Hepatocyte (in vitro differentiated cells): Measurements from ENCODE around the gene KRTAP12-4. TPM values are rescaled to one million over a fixed set of nuclear protein-coding genes. Genes with fewer than 3 reads are reported as not detected.

Source experiments
- DNase-seq: peaks from one replicate; pipeline ENCODE4 v3.0.0-alpha.2; 2016; ENCODE audit warnings: low spot score
- H2AFZ ChIP-seq: fragments of 200-600 bp; sonication (generic); 2 replicates; pipeline ENCODE4 v1.6.0; 2016; ENCODE audit warnings: antibody characterized with exemption, mild to moderate bottlenecking
- H3K27ac ChIP-seq: fragments of 200-600 bp; sonication (generic); 2 replicates; pipeline ENCODE4 v1.5.1; 2016; ENCODE audit warnings: mild to moderate bottlenecking
- H3K27me3 ChIP-seq: fragments of 200-600 bp; sonication (generic); 2 replicates; pipeline ENCODE4 v1.6.1; 2016
- H3K36me3 ChIP-seq: fragments of 200-600 bp; sonication (generic); replicated peaks from 2 replicates; pipeline ENCODE4 v1.5.1; 2016; ENCODE audit warnings: low read depth; ENCODE audit not compliant: insufficient read depth
- H3K4me1 ChIP-seq: fragments of 200-600 bp; sonication (generic); 2 replicates; pipeline ENCODE4 v1.5.1; 2016; ENCODE audit warnings: mild to moderate bottlenecking, moderate library complexity; ENCODE audit not compliant: insufficient read depth
- H3K4me2 ChIP-seq: fragments of 200-600 bp; sonication (generic); 2 replicates; pipeline ENCODE4 v1.6.0; 2016
- H3K4me3 ChIP-seq: fragments of 200-600 bp; sonication (generic); 2 replicates; pipeline ENCODE4 v1.5.1; 2016; ENCODE audit warnings: mild to moderate bottlenecking
- H3K79me2 ChIP-seq: fragments of 200-600 bp; sonication (generic); 2 replicates; pipeline ENCODE4 v1.6.0; 2017; ENCODE audit warnings: mild to moderate bottlenecking
- H3K9me2 ChIP-seq: fragments of 200-600 bp; sonication (generic); replicated peaks from 2 replicates; pipeline ENCODE4 v1.6.0; 2017; ENCODE audit warnings: mild to moderate bottlenecking; ENCODE audit not compliant: insufficient read depth
- H3K9me3 ChIP-seq: fragments of 200-600 bp; sonication (generic); 2 replicates; pipeline ENCODE4 v1.5.1; 2016; ENCODE audit warnings: low read depth, mild to moderate bottlenecking
- H4K20me1 ChIP-seq: fragments of 200-600 bp; sonication (generic); 2 replicates; pipeline ENCODE4 v1.6.0; 2016; ENCODE audit warnings: mild to moderate bottlenecking; ENCODE audit not compliant: insufficient read depth, poor library complexity, severe bottlenecking
- CTCF ChIP-seq: fragments of 200-600 bp; sonication (generic); IDR thresholded peaks from 2 replicates; pipeline ENCODE4 v1.5.1; 2016; ENCODE audit warnings: antibody characterized with exemption, mild to moderate bottlenecking; ENCODE audit not compliant: poor library complexity
- EZH2 ChIP-seq: fragments of 200-600 bp; sonication (generic); IDR thresholded peaks from 2 replicates; pipeline ENCODE4 v1.6.1; 2016; ENCODE audit warnings: antibody characterized with exemption, mild to moderate bottlenecking, borderline replicate concordance
- EZH2phosphoT487 ChIP-seq: fragments of 200-600 bp; sonication (generic); IDR thresholded peaks from one replicate; pipeline ENCODE4 v1.6.1; 2018; ENCODE audit warnings: antibody characterized with exemption, mild to moderate bottlenecking, low read depth, moderate library complexity; ENCODE audit not compliant: unreplicated experiment, severe bottlenecking
- WGBS: methylation state at CpG from one replicate; pipeline ENCODE4 v1.1.6; 2016; ENCODE audit warnings: low lambda C conversion rate; ENCODE audit errors: missing lambda C conversion rate; 5-methylcytosine and 5-hydroxymethylcytosine counted together
- polyA plus RNA-seq: library from polyadenylated mRNA; unstranded; fragments of >200 nt; fragmentation: Nextera tagmentation; extraction: Ambion mirVana; gene quantifications from 2 replicates; pipeline ENCODE4 v1.2.1, GENCODE V29; 2016
- total RNA-seq: library from RNA; depleted of rRNA; stranded (reverse); fragments of >200 nt; gene quantifications from 2 replicates; pipeline ENCODE4 v1.2.3, GENCODE V29; 2014

The KRTAP12-4 gene
- total and polyA plus RNA-seq, 2 experiments from 2014 or later: not detected

DNA sequence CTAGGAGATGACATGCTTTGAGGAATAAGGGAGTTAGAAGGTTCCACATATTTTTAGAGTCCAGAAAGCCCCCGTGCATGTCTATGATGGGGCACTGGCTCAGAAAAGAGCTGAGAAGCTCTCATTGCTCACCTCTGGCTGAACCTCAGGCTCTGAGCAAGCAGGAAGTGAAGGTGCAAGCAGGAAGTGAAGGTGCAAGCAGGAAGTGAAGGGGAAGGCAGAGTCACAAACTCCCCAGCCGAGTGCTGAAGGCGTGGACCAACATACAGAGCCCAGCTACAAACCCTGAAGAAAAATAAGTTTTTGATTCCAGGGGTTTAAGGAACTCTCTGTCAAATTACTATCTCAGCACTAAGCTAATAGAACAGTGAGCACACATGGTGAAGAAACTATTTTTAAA lies 35.5 kb downstream of the KRTAP12-4 start:
- DNase-seq: no peak
- Histone ChIP-seq H3K27me3 (no peaks in the 10 kb centered on the region), H3K27ac (no peak overlapping the region), H3K36me3 (no peaks in the 10 kb centered on the region), H3K9me2 (no peaks in the 10 kb centered on the region), H3K4me3 (no peak overlapping the region), H3K9me3 (no peaks in the 10 kb centered on the region), H3K79me2 (no peaks in the 10 kb centered on the region), H3K4me2 (no peak overlapping the region), H4K20me1 (no peaks in the 10 kb centered on the region), H3K4me1 (no peaks in the 10 kb centered on the region), H2AFZ (no peak overlapping the region)
- WGBS: 93% methylated on average over 3 of the region's 3 CpGs
- no peak for TF ChIP-seq EZH2
- no peak for TF ChIP-seq CTCF
- TF ChIP-seq EZH2phosphoT487: no peak

DNA sequence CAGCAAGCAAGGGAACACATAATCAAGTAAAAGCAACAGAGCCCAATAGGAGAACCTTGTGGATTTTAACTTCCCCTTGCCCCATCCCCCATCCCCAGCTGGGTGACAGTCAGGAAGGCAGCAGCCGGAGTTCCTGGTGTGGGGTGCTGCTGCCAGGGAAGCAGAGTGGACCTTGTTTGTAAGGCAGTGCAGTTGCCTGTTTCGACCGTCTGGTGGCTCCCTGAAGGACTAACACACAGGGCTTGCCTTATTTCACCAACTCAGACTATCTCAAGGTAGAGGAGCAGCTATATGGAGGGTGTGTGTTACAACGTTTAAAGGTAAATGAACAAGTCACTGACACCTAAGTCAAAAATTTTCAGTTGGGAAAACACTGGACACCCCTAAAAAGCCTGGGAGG lies 36.0 kb downstream of the KRTAP12-4 start:
- Histone ChIP-seq H3K27ac (no peak overlapping the region), H3K79me2 (no peaks in the 10 kb centered on the region), H2AFZ (no peak overlapping the region), H3K4me2 (no peak overlapping the region), H3K27me3 (no peaks in the 10 kb centered on the region), H3K9me2 (no peaks in the 10 kb centered on the region), H3K4me3 (no peak overlapping the region), H3K4me1 (no peaks in the 10 kb centered on the region), H3K36me3 (no peaks in the 10 kb centered on the region), H4K20me1 (no peaks in the 10 kb centered on the region), H3K9me3 (no peaks in the 10 kb centered on the region)
- no peak for TF ChIP-seq EZH2
- no peak for TF ChIP-seq EZH2phosphoT487
- TF ChIP-seq CTCF: no peak
- DNase-seq: no peak
- 48% methylated on average over 4 of the region's 4 CpGs for WGBS

GRCh38 chr21:44617071-44617501 lies 37.4 kb downstream of the KRTAP12-4 start:
- WGBS: 74% methylated on average over 8 of the region's 8 CpGs
- Histone ChIP-seq H3K4me3 (no peak overlapping the region), H3K27me3 (no peaks in the 10 kb centered on the region), H3K36me3 (no peaks in the 10 kb centered on the region), H4K20me1 (no peaks in the 10 kb centered on the region), H3K9me2 (no peaks in the 10 kb centered on the region), H3K4me1 (no peaks in the 10 kb centered on the region), H3K27ac (no peak overlapping the region), H3K4me2 (no peak overlapping the region), H3K9me3 (no peaks in the 10 kb centered on the region), H2AFZ (no peak overlapping the region), H3K79me2 (no peaks in the 10 kb centered on the region)
- no peak for TF ChIP-seq CTCF
- no peak for TF ChIP-seq EZH2
- no peak for TF ChIP-seq EZH2phosphoT487
- DNase-seq: no peak

- no peaks in the 10 kb centered on the region for H3K9me2 ChIP-seq
- H4K20me1 ChIP-seq: no peaks in the 10 kb centered on the region
- H3K79me2 ChIP-seq: no peaks in the 10 kb centered on the region
- H3K27ac ChIP-seq: no peak overlapping the region
- H3K9me3 ChIP-seq: no peaks in the 10 kb centered on the region
- H3K36me3 ChIP-seq: no peaks in the 10 kb centered on the region
- H3K4me1 ChIP-seq: no peaks in the 10 kb centered on the region
- no peak overlapping the region for H3K4me3 ChIP-seq
- TF ChIP-seq EZH2 (no peak), EZH2phosphoT487 (no peak), CTCF (no peak)
- 86% methylated on average over 16 of the region's 16 CpGs for WGBS
- H2AFZ ChIP-seq: no peak overlapping the region
- H3K4me2 ChIP-seq: no peak overlapping the region
- H3K27me3 ChIP-seq: no peaks in the 10 kb centered on the region
- no peak for DNase-seq
Measured at GRCh38 chr21:44616591-44616926, 37.9 kb downstream of the KRTAP12-4 start.
